Measurements from ENCODE around the gene MCC.

MCC gene

GRCh38 chr5:113044776-113045465, 443.3 kb downstream of the MCC start:
- no peak for FAIRE-seq

- no peak for FAIRE-seq
Observed at GRCh38 chr5:113043491-113043931, 444.7 kb downstream of the MCC start.

DNA sequence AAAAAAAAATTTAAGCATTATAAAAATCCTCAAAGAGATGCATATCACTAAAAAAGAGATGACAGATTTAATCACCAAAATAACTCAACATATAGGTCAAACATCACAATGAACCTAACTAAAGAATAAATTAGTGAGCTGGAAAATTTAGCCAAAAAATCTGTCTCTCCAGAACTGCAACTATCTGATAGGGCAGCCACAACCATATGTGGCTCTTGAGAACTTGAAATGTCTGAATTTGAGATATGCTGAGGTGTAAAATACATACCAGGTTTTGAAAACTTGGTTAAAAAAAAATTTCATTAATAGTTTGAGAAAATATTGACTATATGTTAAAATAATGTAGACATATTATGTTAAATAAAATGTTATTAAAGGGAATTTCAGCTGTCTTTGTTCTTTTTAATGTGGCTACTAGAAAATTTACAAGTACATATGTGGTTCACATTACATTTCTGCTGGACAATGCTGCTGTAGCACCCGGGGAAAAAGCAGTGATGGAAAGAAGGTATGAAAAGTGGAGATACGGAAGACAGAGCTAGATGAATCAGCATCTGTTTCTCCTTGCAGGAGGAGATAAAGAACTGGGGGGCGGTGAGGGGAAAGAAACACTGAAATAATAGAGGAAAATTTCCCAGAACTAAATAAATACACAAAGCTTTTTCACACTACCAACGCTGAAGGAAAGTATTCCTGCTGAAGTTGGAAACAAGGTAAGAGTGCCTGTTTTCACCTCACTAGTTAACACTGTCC, 445.6 kb downstream of the MCC start:
- FAIRE-seq, result no peak

- no peak for FAIRE-seq
Observed at GRCh38 chr5:113040672-113041260, 447.5 kb downstream of the MCC start.

GRCh38 chr5:113039934-113040285, 448.3 kb downstream of the MCC start:
- no peak for FAIRE-seq

- FAIRE-seq, result no peak
Observed at GRCh38 chr5:113039229-113039933, 448.9 kb downstream of the MCC start.

DNA sequence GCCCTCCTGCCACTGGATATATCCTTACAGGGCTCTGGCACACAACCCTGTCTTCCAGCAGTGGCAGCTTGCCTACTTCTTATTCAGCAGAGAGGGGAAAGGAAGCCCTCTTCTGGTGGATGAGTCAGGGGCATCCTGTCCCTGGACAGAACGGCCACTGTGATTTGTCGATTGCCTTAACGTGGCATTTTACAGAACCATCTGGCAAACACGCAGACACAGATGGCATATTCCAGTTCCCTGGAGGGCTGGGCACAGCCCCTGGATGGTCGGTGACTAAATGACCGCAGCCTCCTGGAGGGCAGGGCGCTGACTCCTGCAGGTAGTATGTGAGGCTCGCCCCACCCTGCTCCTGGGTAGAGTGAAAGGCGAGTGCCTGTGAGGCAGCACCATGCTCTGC, 449.5 kb downstream of the MCC start:
- no peak for FAIRE-seq

DNA sequence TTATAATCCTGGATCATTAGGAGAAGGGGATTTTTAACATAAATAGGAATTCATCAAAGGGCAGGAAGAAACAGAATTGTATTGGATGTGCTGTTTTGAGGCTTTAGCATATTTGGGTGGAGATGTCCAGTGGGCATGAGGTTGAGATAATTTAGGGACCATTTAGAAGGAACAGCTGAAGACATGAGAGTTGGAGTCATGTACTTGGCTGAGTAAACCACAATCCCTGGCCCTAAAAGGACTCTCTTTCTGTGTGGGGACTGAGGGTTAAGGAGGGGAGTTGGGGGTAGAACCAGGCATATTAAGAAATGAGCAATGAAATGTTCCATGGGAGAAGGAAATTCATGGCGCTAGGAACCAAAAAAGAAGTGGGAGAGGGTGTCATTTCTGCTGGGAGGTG, 450.1 kb downstream of the MCC start:
- FAIRE-seq, result no peak

DNA sequence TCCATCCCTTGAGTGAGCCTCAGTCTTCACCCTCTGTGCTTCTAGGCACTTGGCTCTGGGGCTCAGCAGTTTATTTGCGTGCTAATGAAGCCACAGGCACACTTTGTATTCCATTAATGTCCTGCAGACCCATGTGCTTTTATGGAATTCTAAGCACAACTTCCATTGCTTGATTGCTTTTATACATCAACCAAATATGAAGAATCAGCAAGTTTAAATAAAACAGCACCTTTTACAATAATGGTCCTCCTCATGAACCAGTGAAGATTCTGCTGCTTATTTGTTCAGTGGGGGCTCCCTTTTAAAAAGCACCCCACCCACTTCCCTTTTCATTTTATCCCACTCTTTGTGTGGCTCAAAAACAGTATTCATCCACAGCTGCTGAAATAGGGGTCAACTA, 451.4 kb downstream of the MCC start:
- FAIRE-seq, result no peak

DNA sequence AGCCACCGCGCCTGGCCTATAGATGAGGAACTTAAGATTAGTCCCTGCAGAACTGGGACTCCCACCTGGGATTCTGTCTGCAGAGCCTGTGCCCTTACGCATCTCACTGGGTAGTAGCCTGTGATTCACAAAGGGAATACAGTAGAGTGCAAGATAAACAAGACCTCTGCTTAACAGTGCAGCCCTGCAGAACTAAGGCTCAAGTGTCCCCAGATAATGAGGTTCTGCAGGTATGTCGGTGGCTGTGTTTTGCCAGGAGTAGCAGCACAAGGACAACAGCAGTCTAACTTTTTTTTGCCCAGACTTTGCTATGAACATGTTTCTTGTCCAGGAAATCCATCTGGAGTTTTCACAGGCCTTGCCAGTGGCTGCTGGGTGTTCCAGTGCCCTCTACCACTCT, 451.9 kb downstream of the MCC start:
- FAIRE-seq, result no peak

DNA sequence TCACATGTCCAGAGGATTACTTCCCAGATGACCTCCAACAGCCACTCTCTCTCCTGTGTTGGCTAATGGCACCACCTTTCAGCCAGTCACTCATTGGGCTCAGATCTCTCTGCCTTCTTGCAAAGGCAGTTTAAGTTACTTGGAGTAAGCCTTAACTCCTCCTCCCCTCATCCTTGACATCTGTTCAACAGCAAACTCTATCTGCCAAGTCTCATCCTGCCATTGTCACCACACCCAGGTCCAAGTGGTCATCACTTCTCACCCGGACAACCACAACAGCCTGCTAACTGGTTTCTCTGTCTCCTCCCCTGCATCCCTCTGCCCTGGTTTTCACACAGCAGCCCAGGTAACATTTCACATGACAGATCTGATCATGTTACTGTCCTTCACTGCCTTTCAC, 453.2 kb downstream of the MCC start:
- FAIRE-seq, result no peak

DNA sequence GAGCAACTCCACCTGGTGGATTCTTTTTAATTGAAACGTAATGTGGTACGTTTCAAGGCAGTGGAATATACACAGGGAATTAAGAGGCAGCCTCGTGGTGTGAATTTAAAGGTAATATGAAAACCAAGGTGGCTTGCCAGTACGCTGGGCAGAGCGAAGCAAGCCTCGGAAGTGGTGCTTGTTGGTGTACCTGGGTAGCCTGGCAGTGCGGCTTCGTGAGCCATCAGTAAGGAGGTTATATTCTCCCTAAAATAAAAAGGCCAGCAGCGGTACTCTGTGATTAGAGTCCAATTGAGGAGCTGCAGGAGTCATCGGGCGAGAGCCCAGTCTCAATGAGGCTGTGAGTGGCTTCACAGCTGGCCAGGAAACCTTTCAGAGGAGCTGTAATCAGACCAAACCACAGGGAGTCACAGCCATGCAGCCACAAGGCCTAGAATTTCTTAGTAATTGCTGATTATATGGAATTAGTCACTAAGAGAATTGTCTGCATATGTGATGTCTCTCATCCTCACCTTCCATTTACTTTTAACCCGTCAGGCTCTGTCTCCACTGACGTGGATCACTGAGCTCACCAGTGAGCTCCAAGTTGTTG, 454.0 kb downstream of the MCC start:
- no peak for FAIRE-seq

- FAIRE-seq, result no peak
Observed at GRCh38 chr5:113031557-113031956, 456.7 kb downstream of the MCC start.

- FAIRE-seq, result no peak
Observed at GRCh38 chr5:113031104-113031503, 457.1 kb downstream of the MCC start.

DNA sequence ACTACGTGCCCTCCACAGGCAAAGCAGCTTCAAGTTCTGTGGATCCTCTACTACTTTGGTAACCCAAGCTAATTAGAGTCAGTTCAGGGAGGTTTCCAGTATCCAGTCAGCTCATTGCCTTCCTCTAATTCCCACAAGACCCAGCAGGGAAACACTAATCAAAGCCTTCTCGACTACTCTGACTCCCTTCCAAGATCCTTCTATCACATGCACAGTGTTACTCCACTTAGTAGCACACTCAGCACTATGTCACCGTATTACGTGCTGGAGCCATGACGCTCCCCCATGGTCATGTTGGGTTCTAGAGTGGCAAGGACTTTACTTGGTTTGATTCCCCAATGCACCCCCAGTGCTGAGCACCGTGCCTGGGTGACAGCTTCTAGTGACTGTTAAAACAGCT, 458.6 kb downstream of the MCC start:
- no peak for FAIRE-seq

DNA sequence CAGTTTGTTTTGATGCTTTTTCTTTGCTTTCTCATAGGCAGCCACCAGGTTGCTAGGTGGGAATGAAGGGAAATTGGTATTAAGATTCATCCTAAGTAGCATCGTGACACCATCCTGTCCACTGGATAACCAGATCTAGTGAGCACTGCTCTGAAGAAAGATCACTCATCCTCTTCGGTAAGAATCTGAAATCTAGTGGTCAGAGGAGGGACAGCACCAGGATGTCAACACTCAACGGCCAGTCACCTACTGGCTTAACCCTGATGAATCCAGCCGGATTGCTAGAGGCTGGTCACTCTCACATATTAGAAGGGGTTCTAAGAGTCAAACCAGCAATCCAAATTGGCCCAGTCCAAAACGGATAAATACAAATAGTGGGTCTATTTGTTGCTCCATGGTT, 460.8 kb downstream of the MCC start:
- FAIRE-seq, result no peak

GRCh38 chr5:113027015-113027414, 461.2 kb downstream of the MCC start:
- FAIRE-seq, result no peak

- no peak for FAIRE-seq
Observed at GRCh38 chr5:113026211-113026610, 462.0 kb downstream of the MCC start.

DNA sequence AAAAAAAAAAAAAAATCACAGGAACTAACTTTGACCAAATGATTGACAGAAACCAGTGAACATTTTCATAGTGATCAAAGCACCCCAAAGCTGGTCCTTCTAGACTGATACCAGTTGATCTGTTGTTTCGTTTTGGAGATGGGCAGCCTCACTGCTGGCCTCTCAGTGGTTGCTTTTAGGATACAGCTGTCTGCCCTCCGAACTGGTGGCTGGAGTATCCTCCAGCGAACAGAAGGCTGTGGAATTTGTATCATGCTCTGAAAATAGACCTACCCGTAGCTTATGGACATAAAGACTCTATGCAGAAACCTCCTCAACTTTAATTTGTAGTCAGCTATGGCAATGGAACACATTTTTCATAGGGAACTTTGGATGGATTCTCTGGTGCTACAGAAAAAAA, 462.7 kb downstream of the MCC start:
- no peak for FAIRE-seq

DNA sequence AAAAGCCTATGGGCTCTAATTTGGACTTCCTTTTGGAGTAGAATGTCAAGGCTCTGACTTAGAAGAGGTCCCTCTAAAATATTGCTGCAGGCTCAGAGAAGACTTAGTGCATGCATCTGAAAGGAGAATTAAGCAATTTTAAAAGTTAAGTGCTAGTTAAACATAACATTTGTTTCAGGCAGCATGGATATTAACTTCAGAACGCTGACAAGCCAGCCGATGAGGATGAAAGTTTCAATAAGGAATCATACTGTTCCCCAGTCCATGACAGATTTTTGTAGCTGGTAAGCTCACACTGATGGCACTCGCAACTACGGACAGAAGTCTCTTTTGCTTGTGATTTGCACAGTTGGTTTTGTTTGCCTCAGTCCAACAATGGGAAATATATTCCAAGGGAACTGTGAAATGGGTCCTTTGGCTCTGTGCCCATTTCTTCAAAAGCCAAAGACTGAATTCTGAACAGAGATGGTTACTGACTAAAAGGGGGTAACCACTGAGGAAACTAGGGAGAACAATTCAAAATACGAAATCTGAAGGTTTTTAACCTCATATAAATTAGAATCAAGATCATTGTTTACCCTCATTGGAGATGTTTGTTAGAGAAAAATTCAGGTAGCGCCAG, 464.1 kb downstream of the MCC start:
- FAIRE-seq, result no peak

GRCh38 chr5:113022661-113023060, 465.6 kb downstream of the MCC start:
- no peak for FAIRE-seq

GRCh38 chr5:113020461-113021273, 467.6 kb downstream of the MCC start:
- FAIRE-seq, result no peak
